Natural killer cell treated with Interleukin-12 subunit alpha and Interleukin-12 subunit beta and Interleukin-15 and Interleukin-18, amount 100 ng/mL, for 72 hours (primary cell): ENCODE data around the gene GPAT3. TPM values are rescaled to one million over a fixed set of nuclear protein-coding genes. Genes with fewer than 3 reads are reported as not detected.
A peak's percentile ranks its signal among the peaks of the same experiment; 100 is the strongest.
"Not testable (repeated sequence)": the region's sequence is repeated elsewhere in the genome, so short reads cannot be mapped to it uniquely, and the experiment has no call there.

ENCODE experiments used
- ATAC-seq, 2 donors: fragments of 150-1000 bp; cut with Tn5 transposase in 1 of 2; sonication (Bioruptor Pico), chemical (Tn5 transposase) in 1 of 2; 2 replicates each; pipeline ENCODE4 v1.10.0; 2021
- DNase-seq: peaks from one replicate; pipeline ENCODE4 v3.0.0; 2022; ENCODE audit warnings: low spot score
- H3K27ac Mint-ChIP-seq, 2 donors: 1 replicate in 1 of 2; 2 replicates in 1 of 2; pipeline ENCODE4 v1.8.0; 2022; ENCODE audit warnings: mixed read lengths in 2 of 2, mild to moderate bottlenecking in 1 of 2, moderate library complexity in 1 of 2
- H3K27me3 Mint-ChIP-seq, 2 donors: 1 replicate in 1 of 2; 2 replicates in 1 of 2; pipeline ENCODE4 v1.8.0; 2022; ENCODE audit warnings: mixed read lengths in 2 of 2
- H3K36me3 Mint-ChIP-seq: one replicate; pipeline ENCODE4 v1.8.0; 2022; ENCODE audit warnings: mixed read lengths
- H3K4me1 Mint-ChIP-seq, 2 donors: 1 replicate in 1 of 2; 2 replicates in 1 of 2; pipeline ENCODE4 v1.8.0; 2022; ENCODE audit warnings: low read depth in 2 of 2, mixed read lengths in 2 of 2, mild to moderate bottlenecking in 1 of 2
- H3K4me3 Mint-ChIP-seq: one replicate; pipeline ENCODE4 v1.8.0; 2022; ENCODE audit warnings: mixed read lengths
- H3K9me3 Mint-ChIP-seq: 2 replicates; pipeline ENCODE4 v1.8.0; 2022; ENCODE audit warnings: mixed read lengths
- total RNA-seq, 2 donors: library from RNA; stranded (reverse); gene quantifications; one replicate each; pipeline ENCODE4 v1.2.3, GENCODE V29; 2022

Gene GPAT3
- total RNA-seq, 2 donors from 2014 or later = 0.93 to 2.1 TPM

GRCh38 chr4:83618431-83618830, 82.5 kb downstream of the GPAT3 start:
- peaks cover 26 to 30% of the 10 kb centered on the region in 2 donors for H3K27me3 Mint-ChIP-seq
- no peak overlapping the region for H3K27ac Mint-ChIP-seq
- DNase-seq = no peak
- H3K36me3 Mint-ChIP-seq = peaks cover 22% of the 10 kb centered on the region
- H3K4me1 Mint-ChIP-seq = no peaks in the 10 kb centered on the region
- H3K4me3 Mint-ChIP-seq = no peak overlapping the region
- H3K9me3 Mint-ChIP-seq = peaks cover 15% of the 10 kb centered on the region
- ATAC-seq = no peak

GRCh38 chr4:83618991-83619645, 83.2 kb downstream of the GPAT3 start:
- H3K9me3 Mint-ChIP-seq = peaks cover 13% of the 10 kb centered on the region
- H3K27me3 Mint-ChIP-seq = peaks cover 25 to 28% of the 10 kb centered on the region in 2 donors
- H3K4me3 Mint-ChIP-seq = no peak overlapping the region
- no peak for DNase-seq
- no peak for ATAC-seq
- H3K4me1 Mint-ChIP-seq = no peaks in the 10 kb centered on the region
- no peak overlapping the region for H3K27ac Mint-ChIP-seq
- H3K36me3 Mint-ChIP-seq = peaks cover 16% of the 10 kb centered on the region

- H3K36me3 Mint-ChIP-seq, H3K4me3 Mint-ChIP-seq, DNase-seq, H3K27ac Mint-ChIP-seq, H3K4me1 Mint-ChIP-seq, H3K9me3 Mint-ChIP-seq, ATAC-seq: not testable (repeated sequence)
- peaks cover 29 to 48% of the 10 kb centered on the region in 2 donors for H3K27me3 Mint-ChIP-seq
Observed at GRCh38 chr4:83622127-83622526, 86.2 kb downstream of the GPAT3 start.

GRCh38 chr4:83625821-83626220, 89.9 kb downstream of the GPAT3 start:
- ATAC-seq (no peak), DNase-seq (no peak)
- peaks cover 0 to 4% of the 10 kb centered on the region in 2 donors for H3K4me1 Mint-ChIP-seq
- no peak overlapping the region for H3K27ac Mint-ChIP-seq
- H3K4me3 Mint-ChIP-seq = no peak overlapping the region
- peaks cover 9% of the 10 kb centered on the region for H3K36me3 Mint-ChIP-seq
- H3K9me3 Mint-ChIP-seq = peaks cover 9% of the 10 kb centered on the region
- H3K27me3 Mint-ChIP-seq = peaks cover 11 to 45% of the 10 kb centered on the region in 2 donors

- no peak for DNase-seq
- no peak overlapping the region for H3K27ac Mint-ChIP-seq
- no peak overlapping the region for H3K4me3 Mint-ChIP-seq
- peaks cover 7 to 41% of the 10 kb centered on the region in 2 donors for H3K27me3 Mint-ChIP-seq
- H3K9me3 Mint-ChIP-seq = peaks cover 4% of the 10 kb centered on the region
- peaks cover 9% of the 10 kb centered on the region for H3K36me3 Mint-ChIP-seq
- peaks cover 0 to 4% of the 10 kb centered on the region in 2 donors for H3K4me1 Mint-ChIP-seq
- no peak for ATAC-seq
Observed at GRCh38 chr4:83626245-83626836, 90.4 kb downstream of the GPAT3 start.

- H3K9me3 Mint-ChIP-seq = no peaks in the 10 kb centered on the region
- H3K4me1 Mint-ChIP-seq = peaks cover 0 to 6% of the 10 kb centered on the region in 2 donors
- DNase-seq = no peak
- H3K4me3 Mint-ChIP-seq = no peak overlapping the region
- H3K27ac Mint-ChIP-seq = no peak overlapping the region
- peak; percentile 61 to 67 for ATAC-seq
- H3K27me3 Mint-ChIP-seq = peaks cover 5 to 28% of the 10 kb centered on the region in 2 donors
- no peaks in the 10 kb centered on the region for H3K36me3 Mint-ChIP-seq
Observed at GRCh38 chr4:83629945-83630721, 94.2 kb downstream of the GPAT3 start.

- no peaks in the 10 kb centered on the region for H3K9me3 Mint-ChIP-seq
Observed at GRCh38 chr4:83631066-83631465, 95.2 kb downstream of the GPAT3 start.

GRCh38 chr4:83636930-83637329, 101.0 kb downstream of the GPAT3 start:
- H3K4me1 Mint-ChIP-seq = peaks cover 0 to 2% of the 10 kb centered on the region in 2 donors
- no peaks in the 10 kb centered on the region for H3K36me3 Mint-ChIP-seq

More at GRCh38 chr4:83631066-83631465, 95.2 kb downstream of the GPAT3 start:
- Mint-ChIP-seq H3K4me1 (peaks cover 0 to 6% of the 10 kb centered on the region in 2 donors), H3K36me3 (no peaks in the 10 kb centered on the region), H3K4me3 (no peak overlapping the region), H3K27me3 (peaks cover 5 to 23% of the 10 kb centered on the region in 2 donors), H3K27ac (no peak overlapping the region)
- ATAC-seq (no peak), DNase-seq (no peak)

GRCh38 chr4:83639849-83640493, 104.1 kb downstream of the GPAT3 start:
- Mint-ChIP-seq H3K4me3 (no peak overlapping the region), H3K27ac (no peak overlapping the region), H3K9me3 (no peaks in the 10 kb centered on the region), H3K4me1 (peaks cover 3 to 4% of the 10 kb centered on the region in 2 donors), H3K27me3 (peaks cover 5 to 13% of the 10 kb centered on the region in 2 donors), H3K36me3 (no peaks in the 10 kb centered on the region)
- ATAC-seq (no peak), DNase-seq (peak; percentile 66)

More at GRCh38 chr4:83636930-83637329, 101.0 kb downstream of the GPAT3 start:
- no peak for ATAC-seq
- H3K9me3 Mint-ChIP-seq = no peaks in the 10 kb centered on the region
- H3K4me3 Mint-ChIP-seq = no peak overlapping the region
- no peak for DNase-seq
- H3K27ac Mint-ChIP-seq = no peak overlapping the region
- peaks cover 0 to 5% of the 10 kb centered on the region in 2 donors for H3K27me3 Mint-ChIP-seq

GRCh38 chr4:83643036-83643435, 107.1 kb downstream of the GPAT3 start:
- DNase-seq (no peak), ATAC-seq (no peak)
- H3K27ac Mint-ChIP-seq = no peak overlapping the region
- no peaks in the 10 kb centered on the region for H3K36me3 Mint-ChIP-seq
- H3K9me3 Mint-ChIP-seq = no peaks in the 10 kb centered on the region
- peaks cover 3 to 5% of the 10 kb centered on the region in 2 donors for H3K4me1 Mint-ChIP-seq
- H3K4me3 Mint-ChIP-seq = no peak overlapping the region
- peaks cover 7 to 14% of the 10 kb centered on the region in 2 donors for H3K27me3 Mint-ChIP-seq

GRCh38 chr4:83644677-83645659, 109.1 kb downstream of the GPAT3 start:
- no peaks in the 10 kb centered on the region for H3K9me3 Mint-ChIP-seq
- H3K27ac Mint-ChIP-seq = no peak overlapping the region
- no peaks in the 10 kb centered on the region for H3K36me3 Mint-ChIP-seq
- peaks cover 7 to 14% of the 10 kb centered on the region in 2 donors for H3K27me3 Mint-ChIP-seq
- peaks cover 3 to 5% of the 10 kb centered on the region in 2 donors for H3K4me1 Mint-ChIP-seq
- peak; percentile 60 to 62 for ATAC-seq
- no peak overlapping the region for H3K4me3 Mint-ChIP-seq
- peak; percentile 66 for DNase-seq

GRCh38 chr4:83646538-83647239, 110.8 kb downstream of the GPAT3 start:
- peaks cover 3 to 5% of the 10 kb centered on the region in 2 donors for H3K4me1 Mint-ChIP-seq
- DNase-seq = no peak
- H3K9me3 Mint-ChIP-seq = no peaks in the 10 kb centered on the region
- ATAC-seq = no peak
- H3K27me3 Mint-ChIP-seq = peaks cover 7 to 14% of the 10 kb centered on the region in 2 donors
- H3K4me3 Mint-ChIP-seq = no peak overlapping the region
- no peak overlapping the region for H3K27ac Mint-ChIP-seq
- no peaks in the 10 kb centered on the region for H3K36me3 Mint-ChIP-seq
